Measurements from ENCODE around the gene YY1. TPM values are rescaled to one million over a fixed set of nuclear protein-coding genes. Genes with fewer than 3 reads are reported as not detected.

Gene YY1
- total and polyA plus RNA-seq, 2 of the 4 experiments (the other 2 are of a cell fraction), result 21.7 to 29.9 TPM

GRCh38 chr14:100250732-100251465, 12.0 kb downstream of the YY1 start:
- no peak for ATAC-seq (ENCODE audit: low read depth)
- Histone ChIP-seq H2BK15ac (ENCODE audit: low read depth, low read length) (no peak overlapping the region), H3K23ac (ENCODE audit: low read depth, low read length) (no peak overlapping the region), H3K27ac (ENCODE audit: insufficient read depth, low read length) (no peak overlapping the region), H2BK20ac (ENCODE audit: low read depth, low read length) (no peak overlapping the region), H4K91ac (ENCODE audit: insufficient read depth, low read depth, low read length) (no peak overlapping the region), H4K8ac (ENCODE audit: low read depth in 2 of 2, low read length in 2 of 2) (no peak overlapping the region), H2AFZ (replicated peaks; ENCODE audit: low read length, poor library complexity) (no peak overlapping the region), H2AK9ac (replicated peaks; ENCODE audit: low read depth, low read length, poor library complexity) (no peak overlapping the region), H4K20me1 (ENCODE audit: insufficient read depth, low read length) (peaks cover 99% of the 10 kb centered on the region), H3K4me2 (ENCODE audit: low read depth, low read length) (no peak overlapping the region), H2AK5ac (ENCODE audit: low read depth, low read length) (no peak overlapping the region), H3K79me1 (ENCODE audit: low read depth in 1 of 2, low read length in 2 of 2) (peaks cover 7 to 69% of the 10 kb centered on the region in 2 experiments; a peak in 3 of 4 replicates), H3K36me3 (ENCODE audit: control insufficient read depth, insufficient read depth, low read length) (peaks cover 2% of the 10 kb centered on the region), H3K4ac (ENCODE audit: low read depth, low read length) (no peak overlapping the region), H3K9ac (ENCODE audit: low read depth, low read length) (no peak overlapping the region), H3K4me1 (ENCODE audit: control insufficient read depth, insufficient read depth, low read length) (peaks cover 7% of the 10 kb centered on the region), H4K5ac (ENCODE audit: low read depth, low read length) (no peak overlapping the region), H2BK120ac (ENCODE audit: low read depth, low read length) (no peak overlapping the region), H3K27me3 (ENCODE audit: control insufficient read depth, insufficient read depth, low read length) (no peaks in the 10 kb centered on the region), H3K14ac (replicated peaks; ENCODE audit: low read depth, low read length) (no peak overlapping the region), H3K18ac (ENCODE audit: low read depth, low read length) (no peak overlapping the region), H3K9me1 (ENCODE audit: insufficient read depth, low read length) (peaks cover 31% of the 10 kb centered on the region), H3K4me3 (ENCODE audit: insufficient read depth, low read depth, low read length) (no peak overlapping the region), H3K9me3 (ENCODE audit: control insufficient read depth, insufficient read depth, low read length) (no peaks in the 10 kb centered on the region), H3K56ac (ENCODE audit: extremely low read depth, insufficient read depth, low read length) (no peak overlapping the region), H2BK5ac (ENCODE audit: low read depth, low read length, poor library complexity, severe bottlenecking) (no peak overlapping the region)
- BruUV-seq (replicated peaks), result no TSS peak
- no peak for DNase-seq
- TF ChIP-seq CHD1 (IDR thresholded peaks at IDR 0.05; ENCODE audit: low read depth, low read length) (no peak), NFE2L2 (IDR thresholded peaks at IDR 0.05; ENCODE audit: low read depth, low read length) (no peak), CEBPB (IDR thresholded peaks at IDR 0.05; ENCODE audit: low read depth, low read length) (no peak), MXI1 (IDR thresholded peaks at IDR 0.05; ENCODE audit: borderline replicate concordance, low read depth, low read length) (no peak), RAD21 (IDR thresholded peaks at IDR 0.05; ENCODE audit: low read length) (no peak), FOS (IDR thresholded peaks at IDR 0.05; ENCODE audit: low read depth, low read length) (no peak), MAFK (IDR thresholded peaks at IDR 0.05; ENCODE audit: low read depth, low read length) (no peak), RCOR1 (IDR thresholded peaks at IDR 0.05; ENCODE audit: insufficient replicate concordance, low read length) (no peak), SMC3 (IDR thresholded peaks at IDR 0.05; ENCODE audit: low read depth, low read length) (no peak), CTCF (conservative IDR thresholded peaks at IDR 0.05; ENCODE audit: low read depth, low read length) (no peak)
- TF ChIP-seq, protein P1, sequence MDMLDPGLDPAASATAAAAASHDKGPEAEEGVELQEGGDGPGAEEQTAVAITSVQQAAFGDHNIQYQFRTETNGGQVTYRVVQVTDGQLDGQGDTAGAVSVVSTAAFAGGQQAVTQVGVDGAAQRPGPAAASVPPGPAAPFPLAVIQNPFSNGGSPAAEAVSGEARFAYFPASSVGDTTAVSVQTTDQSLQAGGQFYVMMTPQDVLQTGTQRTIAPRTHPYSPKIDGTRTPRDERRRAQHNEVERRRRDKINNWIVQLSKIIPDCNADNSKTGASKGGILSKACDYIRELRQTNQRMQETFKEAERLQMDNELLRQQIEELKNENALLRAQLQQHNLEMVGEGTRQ (IDR thresholded peaks at IDR 0.05; ENCODE audit: low read depth, low read length), result no peak
- TF ChIP-seq, protein P2, sequence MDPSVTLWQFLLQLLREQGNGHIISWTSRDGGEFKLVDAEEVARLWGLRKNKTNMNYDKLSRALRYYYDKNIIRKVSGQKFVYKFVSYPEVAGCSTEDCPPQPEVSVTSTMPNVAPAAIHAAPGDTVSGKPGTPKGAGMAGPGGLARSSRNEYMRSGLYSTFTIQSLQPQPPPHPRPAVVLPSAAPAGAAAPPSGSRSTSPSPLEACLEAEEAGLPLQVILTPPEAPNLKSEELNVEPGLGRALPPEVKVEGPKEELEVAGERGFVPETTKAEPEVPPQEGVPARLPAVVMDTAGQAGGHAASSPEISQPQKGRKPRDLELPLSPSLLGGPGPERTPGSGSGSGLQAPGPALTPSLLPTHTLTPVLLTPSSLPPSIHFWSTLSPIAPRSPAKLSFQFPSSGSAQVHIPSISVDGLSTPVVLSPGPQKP (IDR thresholded peaks at IDR 0.05; ENCODE audit: borderline replicate concordance, low read depth, low read length), result no peak
- POLR2A ChIA-PET (ENCODE audit: unreplicated experiment), result no interaction called here
- no CpG with 5 or more reads among the region's 2 CpGs for WGBS, 2 experiments (ENCODE audit: extremely low coverage in 2 of 2, insufficient read length in 1 of 2)
- dilution Hi-C loops (cut with HindIII; ENCODE audit: low sequenced_read_pairs, unreplicated experiment), result no loop called here
- in situ Hi-C loops (cut with MboI; ENCODE audit: low sequenced_read_pairs), result no loop called here
- CTCF ChIA-PET, result no interaction called here
- intact Hi-C loops (cut with micrococcal nuclease), result no loop called here
